Dedifferentiated amniotic fluid mesenchymal stem cell (primary cell): Measurements from ENCODE around the gene MAPKAPK2.
"Not testable (repeated sequence)": the region's sequence is repeated elsewhere in the genome, so short reads cannot be mapped to it uniquely, and the experiment has no call there.

Source experiments
- DNase-seq: peaks from one replicate; pipeline ENCODE4 v3.0.0-alpha.2; 2016; ENCODE audit errors: extremely low spot score

Gene MAPKAPK2

DNA sequence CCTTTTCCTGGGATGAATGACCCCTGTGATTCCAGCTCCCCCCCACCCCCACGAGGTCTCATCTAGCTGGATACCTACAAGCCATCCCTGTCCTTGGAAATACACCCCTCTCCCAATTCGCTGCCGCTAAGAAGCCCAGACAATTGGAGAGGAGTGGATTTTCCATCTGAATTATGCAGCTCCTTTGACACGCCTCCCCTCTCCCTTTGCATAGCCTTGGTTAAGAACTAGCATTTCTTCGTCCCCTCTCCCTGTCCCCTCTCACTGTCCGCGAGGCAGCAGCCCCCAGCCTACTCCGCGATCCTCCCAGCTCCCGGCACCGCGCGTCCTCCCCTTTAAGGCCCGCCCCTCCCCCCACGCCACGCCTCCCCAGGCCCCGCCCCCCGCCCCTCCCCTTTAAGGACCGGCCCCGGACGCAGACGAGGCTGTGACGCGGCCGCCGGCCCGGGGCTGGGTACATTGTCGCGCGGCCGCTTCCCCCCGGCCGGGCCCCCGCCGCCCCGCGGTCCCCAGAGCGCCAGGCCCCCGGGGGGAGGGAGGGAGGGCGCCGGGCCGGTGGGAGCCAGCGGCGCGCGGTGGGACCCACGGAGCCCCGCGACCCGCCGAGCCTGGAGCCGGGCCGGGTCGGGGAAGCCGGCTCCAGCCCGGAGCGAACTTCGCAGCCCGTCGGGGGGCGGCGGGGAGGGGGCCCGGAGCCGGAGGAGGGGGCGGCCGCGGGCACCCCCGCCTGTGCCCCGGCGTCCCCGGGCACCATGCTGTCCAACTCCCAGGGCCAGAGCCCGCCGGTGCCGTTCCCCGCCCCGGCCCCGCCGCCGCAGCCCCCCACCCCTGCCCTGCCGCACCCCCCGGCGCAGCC, at the start of gene MAPKAPK2:
Gene MAPKAPK2 (plus strand): TSS at position 428 of the 856 bp plus-strand sequence. CDS start 325 bp downstream, at position 753.
- peak; percentile 51 for DNase-seq

DNA sequence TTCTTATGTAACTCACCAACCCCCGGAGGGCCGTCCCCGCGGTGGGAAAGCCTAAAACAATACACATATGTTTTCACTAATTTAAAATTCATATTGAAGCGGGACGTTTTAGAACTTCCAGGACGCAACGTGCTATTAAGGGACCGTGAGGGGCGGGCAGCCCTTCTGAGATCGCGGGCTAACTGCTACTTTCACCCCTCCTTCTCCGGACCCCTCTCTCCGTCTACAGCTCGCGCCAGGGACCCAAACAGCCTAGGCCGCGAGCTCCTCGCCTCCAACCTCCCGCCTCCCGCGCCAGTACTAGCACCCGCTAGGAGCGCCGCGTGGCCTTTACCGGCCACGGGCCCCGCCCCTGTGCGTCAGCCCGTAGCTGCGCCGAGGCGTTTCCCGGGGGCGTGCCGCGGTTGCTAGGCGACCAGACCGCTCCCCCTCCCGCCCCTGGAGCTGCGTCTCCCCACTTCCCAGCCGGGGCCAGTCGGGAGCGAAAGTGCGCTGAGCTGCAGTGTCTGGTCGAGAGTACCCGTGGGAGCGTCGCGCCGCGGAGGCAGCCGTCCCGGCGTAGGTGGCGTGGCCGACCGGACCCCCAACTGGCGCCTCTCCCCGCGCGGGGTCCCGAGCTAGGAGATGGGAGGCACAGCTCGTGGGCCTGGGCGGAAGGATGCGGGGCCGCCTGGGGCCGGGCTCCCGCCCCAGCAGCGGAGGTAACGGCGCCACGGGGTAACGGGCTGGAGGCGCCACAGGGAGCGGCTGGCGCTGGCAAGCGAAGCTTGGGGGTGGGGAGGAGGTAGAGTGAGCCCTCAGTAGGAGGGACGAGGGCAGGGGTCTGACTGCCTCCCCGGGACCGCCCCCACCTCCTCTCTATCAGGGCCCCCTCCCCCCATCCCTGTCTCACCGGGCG, 49.4 kb upstream of the MAPKAPK2 start, which contains the start of gene DYRK3:
Gene DYRK3 (plus strand): TSS at position 457 of the 898 bp plus-strand sequence. CDS start 168 bp downstream, at position 625.
- peak; percentile 87 for DNase-seq

DNA sequence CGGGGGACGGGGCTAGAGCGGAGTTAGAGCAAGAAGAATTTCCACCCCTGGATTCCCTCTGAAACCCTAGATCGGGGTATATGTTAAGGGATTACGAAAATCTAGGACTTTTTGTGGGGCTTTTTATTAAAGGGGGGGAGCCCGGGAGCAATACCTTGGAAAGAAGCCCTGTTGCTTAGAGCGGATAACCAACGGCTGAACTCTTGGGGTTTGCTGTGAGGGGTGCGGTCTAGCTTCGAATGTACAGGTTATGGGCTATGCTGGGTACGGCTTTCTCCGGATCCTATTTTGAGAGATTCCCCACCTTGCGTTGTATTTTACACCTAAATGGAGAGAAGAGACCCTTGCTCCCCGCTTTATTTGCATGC, 48.7 kb upstream of the MAPKAPK2 start:
- DNase-seq: no peak

DNA sequence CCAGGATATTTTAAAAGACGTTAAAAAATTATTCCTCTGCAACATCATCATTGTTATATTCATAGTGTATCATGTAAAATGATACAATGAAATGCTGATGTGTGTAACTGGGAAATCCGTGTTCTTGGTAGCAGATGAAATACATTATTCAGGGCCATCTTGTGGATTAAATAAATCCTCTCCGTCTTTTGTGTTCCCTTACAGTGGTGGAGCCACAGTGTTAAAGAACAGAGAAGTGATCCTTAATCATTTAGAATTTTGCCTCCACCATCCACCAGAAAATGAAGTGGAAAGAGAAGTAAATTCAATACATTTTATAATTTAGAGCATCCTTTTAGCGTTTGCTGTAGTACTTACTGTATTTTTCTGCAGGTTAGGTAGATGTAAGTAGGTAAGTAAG, 48.0 kb upstream of the MAPKAPK2 start:
- DNase-seq: no peak

DNA sequence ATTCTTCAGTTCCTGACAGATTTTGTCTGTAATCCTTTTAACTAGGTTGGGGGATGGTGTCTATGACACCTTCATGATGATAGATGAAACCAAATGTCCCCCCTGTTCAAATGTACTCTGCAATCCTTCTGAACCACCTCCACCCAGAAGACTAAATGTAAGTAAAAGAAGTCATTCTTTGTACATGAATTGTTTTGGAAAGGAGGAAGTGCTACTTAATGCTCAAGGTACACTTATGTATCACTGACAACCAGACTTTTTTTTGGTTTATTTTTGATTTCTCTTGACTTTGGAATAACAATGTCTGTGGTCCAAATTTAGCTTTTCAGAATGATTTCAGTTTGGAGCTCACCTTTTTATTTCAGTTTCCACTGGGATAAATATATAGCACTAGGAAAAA, 47.1 kb upstream of the MAPKAPK2 start:
- no peak for DNase-seq

DNA sequence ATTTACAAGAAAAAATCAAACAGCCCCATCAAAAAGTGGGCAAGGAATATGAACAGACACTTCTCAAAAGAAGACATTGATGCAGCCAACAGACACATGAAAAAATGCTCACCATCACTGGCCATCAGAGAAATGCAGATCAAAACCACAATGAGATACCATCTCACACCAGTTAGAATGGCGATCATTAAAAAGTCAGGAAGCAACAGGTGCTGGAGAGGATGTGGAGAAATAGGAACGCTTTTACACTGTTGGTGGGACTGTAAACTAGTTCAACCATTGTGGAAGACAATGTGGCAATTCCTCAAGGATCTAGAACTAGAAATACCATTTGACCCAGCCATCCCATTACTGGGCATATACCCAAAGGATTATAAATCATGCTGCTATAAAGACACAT, 42.6 kb upstream of the MAPKAPK2 start:
- DNase-seq: not testable (repeated sequence)

DNA sequence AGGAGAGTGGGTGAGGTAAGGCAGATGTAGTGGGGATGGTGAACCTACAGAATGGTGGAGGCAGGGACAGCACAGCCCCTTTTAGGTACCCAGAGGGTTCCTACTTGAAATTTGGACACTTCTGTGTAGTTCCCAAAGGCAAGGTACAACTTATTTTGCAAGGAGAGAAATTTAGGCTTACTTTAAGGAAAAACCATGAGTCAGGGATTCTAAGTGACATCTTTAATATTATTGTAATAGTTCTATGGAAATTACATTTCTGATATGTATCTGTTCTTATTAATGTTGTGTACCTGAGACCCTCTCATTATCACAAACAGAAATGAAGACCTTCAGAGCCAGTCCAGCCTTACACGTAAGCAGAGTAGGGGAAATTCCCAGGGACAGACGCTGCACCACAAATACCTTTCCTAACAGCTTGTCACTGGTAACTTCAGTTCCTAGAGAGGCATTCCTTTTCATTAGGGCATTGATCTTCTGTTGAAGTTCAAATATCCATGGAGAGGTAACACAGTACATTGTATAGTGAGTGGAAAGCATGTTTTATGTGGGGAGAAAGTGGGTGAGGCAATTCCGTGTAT, 41.5 kb upstream of the MAPKAPK2 start:
- no peak for DNase-seq

DNA sequence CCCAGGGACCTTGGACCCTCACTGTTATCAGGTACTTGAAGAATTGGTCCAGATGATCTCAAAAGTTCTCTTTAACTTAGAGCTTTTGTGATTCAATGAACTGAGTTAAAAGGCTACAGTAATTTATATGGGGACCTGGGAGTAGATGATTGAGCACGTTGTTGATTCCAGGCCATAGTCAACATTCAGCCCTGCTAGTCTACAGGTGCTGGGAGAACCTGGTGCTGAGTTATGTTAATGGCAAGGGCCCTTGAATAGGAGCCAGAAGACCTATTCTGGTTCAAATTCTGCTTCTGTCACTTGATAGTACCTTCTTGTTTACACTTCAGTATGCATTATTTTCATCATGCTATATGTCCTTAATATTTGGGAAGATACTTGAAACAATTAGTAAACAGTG, 38.2 kb upstream of the MAPKAPK2 start:
- DNase-seq: no peak

DNA sequence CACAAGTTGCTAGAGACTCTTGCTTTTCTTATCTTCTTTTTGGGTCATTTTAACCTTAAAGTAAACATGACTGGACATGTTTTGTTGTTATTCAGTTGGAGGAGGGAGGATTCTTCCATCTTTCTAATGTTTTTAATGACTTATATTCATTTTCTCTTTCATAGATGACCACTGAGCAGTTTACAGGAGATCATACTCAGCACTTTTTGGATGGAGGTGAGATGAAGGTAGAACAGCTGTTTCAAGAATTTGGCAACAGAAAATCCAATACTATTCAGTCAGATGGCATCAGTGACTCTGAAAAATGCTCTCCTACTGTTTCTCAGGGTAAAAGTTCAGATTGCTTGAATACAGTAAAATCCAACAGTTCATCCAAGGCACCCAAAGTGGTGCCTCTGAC, 37.5 kb upstream of the MAPKAPK2 start:
- no peak for DNase-seq

DNA sequence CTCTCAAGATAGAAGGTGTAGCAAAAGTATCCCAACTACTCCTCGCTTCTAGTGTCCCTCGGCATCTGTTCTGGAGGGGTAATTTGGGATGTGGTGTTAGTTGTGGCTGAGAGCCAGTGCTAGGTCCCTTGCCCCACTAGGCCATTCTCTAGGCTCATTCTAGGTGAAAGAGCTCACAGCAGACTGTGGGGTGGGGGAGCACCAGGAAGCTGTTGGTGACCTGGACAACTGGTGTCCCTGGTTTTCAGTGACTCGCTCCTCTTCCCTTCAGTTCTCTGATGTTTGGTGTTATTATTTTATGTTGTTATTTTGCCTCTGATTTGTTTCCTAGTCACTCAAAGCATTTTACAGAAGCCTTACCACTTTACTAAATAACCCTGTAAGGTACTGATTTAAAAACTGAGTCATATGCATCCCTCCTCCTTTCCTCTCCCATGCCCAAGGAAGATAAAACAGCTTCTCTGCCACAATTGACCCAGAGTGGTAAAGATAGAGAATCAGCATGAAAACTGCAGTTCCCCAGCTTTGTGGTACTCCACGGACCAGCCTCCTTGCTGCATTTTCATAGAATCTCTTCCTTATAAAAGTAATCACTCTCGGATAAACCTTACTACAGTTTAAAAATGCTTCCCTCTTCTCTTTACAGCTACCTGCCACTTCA, 35.3 kb upstream of the MAPKAPK2 start:
- no peak for DNase-seq

DNA sequence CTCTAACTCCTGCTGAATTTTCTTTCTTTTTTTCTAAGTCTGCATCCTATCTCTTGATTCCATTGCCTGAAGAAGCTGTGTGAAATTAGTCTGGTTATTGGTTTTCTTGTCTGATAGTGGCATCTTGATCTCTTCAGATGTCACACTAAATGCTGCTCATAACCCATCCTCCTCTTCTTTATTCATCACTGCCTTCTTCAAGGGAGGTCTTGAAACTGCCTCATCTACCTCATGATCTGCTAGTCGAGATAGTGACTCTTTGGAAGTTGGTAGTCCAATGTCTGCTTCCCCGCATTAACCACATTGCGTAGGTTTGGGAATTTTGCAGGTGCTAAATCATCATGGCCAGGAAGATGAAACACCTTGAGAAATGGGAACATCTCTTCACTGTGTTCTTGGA, 33.7 kb upstream of the MAPKAPK2 start:
- DNase-seq: no peak

DNA sequence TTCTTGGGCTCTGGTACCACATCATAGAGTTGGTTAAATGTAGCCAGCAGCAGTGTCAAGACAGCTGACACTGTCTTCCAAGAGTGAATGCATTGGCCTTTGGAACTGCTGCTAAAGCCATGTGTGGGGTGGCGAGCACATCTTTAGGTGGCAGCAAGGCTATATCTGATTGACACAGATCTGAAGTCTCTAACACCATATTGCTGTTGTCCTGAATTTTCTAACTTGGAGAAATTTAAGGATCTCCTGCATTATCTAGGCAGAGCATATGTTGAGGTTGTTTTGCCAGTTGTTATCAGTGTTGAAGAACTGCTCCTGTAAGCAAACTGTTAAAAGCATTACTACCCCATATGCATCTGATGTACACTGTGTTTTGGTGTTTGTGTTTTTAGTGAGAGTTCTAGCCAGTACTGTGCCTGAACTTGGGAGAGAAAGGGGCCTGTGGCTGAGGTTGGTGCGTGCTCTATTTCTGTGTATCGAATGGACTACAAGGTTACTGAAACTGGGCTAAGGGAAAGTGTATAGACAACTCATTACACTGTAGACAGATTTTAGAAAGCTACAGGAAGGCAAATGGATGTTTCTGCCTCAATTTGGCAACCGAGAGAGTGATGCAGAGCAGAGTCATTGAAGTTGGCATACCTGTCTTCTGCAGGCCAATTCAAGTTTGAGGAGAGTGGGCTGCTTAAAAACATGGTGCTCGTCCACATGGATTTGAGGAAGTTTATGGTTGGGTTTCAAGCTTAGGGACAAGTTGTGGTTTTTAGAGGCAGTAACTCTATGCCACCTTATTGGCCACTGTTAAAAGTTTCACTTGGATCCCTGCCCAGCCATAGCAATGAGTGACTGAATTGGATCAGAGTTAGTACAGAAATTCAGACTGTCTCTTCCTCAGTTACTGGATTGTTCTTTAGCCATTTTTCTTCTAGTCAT, 32.5 kb upstream of the MAPKAPK2 start:
- no peak for DNase-seq

DNA sequence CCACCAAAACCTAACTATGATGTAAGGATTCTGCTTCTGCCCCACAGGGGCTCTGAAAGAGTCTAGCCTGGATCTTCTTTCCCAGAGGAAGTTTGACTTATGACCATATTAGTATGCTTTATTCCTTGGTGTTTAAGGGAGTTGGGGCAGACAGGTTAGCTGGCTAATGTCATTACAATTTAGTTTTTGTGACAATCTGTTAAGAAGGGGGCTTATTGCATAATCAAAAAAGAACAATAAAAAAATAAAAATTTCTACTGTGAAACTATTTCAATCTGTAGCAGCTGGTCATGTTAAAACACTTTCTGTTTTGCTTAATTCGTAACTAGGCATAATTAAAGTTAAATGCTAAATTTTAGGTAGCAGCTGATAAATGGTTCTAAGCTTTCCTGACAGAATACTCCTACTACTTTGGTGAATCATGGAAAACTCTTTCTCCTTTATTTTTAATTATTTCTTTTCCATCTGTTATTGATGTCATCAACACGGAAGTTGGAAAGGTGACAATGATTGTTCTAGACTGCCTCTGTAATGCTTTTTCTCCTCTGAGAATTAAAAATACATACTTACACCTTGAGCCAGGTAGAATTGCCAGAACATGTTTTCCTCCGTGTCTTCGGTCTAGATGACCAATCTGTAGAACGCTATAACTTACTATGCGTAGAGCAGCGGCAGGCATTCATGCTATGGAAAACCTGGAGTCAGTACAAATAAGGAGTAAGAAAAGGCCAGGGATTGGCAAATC, 30.8 kb upstream of the MAPKAPK2 start:
- DNase-seq: no peak

DNA sequence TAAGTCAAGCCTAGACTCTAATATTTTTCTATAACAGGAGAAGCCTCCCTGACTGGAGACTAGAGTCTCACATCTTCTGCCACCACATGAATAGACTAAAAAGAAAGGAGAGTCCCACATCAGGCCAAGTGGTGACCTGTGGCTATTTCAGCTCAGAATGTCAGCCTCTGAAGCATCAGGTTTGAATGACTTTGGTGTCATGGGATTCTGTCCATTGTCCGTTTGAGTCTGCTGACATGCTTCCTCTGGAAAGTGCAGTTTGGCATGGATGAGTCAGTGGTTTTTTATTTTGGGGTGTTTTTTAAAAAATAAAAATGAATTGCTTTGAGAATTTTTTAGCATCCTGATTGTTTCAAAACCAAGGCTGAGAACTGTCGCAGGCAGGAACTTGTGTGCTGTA, 29.9 kb upstream of the MAPKAPK2 start:
- no peak for DNase-seq

DNA sequence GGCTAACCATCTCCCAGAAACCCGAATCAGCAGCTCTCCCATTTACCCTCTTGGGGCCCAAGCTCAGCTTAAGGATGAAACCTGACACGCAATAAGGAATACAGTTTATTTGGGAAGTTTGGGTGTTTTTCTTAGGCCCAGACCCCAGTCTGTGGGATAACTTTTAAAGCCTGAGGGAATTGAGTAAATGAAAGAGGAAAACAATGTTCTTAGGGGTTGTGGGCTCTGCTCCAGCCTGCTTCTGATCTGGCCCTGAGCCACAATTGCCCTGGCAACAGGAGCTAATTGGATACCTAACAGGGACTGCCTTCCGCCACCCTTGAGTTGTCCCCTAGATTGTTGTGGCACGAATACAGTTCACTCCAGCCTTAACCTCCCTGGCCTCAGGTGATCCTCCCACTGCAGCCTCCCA, 29.2 kb upstream of the MAPKAPK2 start:
- no peak for DNase-seq

DNA sequence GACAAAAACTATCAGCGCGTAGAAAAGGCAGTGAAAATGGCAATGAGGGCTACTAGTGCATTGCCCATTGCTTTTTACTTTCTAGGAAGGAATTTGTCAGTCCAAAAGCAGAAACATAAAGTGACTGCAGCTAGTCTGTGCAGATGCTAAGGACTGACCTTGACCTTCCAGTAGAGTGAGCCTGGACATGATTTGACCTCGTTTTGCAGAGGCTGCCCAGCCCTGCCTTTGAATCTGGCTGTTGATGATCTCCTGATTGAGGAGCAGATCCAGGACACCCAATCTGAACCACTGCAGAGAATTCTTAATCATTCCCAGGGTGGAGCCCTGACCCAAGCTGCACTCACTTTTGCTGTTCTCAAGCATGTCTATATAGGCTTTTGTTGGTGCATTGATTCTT, 27.8 kb upstream of the MAPKAPK2 start:
- no peak for DNase-seq

DNA sequence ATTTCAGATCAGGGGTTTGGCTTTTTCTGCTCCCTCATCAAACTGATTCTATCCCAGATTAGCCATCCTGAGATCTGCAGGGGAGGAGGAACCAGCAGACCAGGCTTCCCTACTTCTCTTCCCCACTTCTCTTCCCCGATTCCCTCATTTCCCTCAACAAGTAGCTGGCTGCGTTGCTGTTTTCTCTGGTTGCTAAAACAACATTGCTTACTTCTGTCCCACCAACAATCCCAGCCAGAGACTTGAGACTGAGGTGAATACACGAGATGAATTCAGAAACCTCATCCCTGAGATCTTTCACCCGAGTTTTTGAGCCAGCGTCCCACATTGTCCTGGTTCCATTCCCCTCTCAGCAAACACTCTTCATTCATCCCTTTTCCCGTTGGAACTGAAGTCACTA, 27.0 kb upstream of the MAPKAPK2 start:
- no peak for DNase-seq

DNA sequence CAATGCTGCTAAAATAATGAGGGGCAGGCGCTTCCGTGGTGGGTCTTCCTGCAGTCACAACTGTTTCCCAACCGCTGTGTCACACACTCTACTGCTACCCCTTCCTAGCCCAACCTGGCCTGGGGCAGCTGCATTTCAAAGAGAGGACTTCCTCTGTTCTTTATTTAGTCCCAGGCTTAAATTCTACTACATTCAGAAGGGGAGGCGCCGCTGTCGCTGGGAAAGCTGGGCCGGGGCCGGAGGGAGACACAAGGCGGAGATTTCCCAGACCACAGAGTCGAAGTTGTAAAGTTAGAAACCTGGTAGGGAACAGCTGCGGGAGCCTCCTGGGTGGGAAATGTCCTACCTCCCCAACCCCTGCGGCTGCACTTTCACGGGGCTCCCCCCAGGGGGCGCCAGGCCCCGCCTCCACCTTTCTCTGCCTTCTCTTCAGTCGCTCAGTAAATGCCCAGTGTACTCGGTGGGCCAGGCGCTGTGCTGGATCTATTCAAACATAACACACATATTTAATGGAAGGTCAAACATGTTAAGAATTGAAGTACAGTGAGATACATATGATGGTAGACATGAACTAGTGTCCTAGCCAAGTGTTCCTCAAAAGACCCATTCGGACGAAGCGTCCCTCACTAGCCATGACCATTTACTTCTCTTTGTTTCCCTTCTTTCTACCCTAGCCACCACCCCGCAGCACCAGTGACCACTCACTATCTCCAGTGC, 26.3 kb upstream of the MAPKAPK2 start:
- DNase-seq: no peak

DNA sequence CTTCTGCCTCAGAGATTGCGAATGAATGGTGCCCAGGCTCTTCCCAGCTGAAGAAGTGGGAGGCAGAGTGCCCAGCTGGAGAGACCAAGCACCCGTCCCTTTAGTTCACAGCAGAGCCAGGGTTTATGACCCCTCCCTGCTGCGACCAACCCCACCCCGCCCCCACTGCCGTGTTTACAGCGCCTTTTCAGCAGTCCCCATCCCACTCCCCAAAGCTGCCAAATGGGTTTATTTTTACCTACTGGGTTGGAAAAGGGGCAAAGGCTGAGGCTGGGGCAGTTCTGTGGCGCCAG, 25.8 kb upstream of the MAPKAPK2 start:
- no peak for DNase-seq

DNA sequence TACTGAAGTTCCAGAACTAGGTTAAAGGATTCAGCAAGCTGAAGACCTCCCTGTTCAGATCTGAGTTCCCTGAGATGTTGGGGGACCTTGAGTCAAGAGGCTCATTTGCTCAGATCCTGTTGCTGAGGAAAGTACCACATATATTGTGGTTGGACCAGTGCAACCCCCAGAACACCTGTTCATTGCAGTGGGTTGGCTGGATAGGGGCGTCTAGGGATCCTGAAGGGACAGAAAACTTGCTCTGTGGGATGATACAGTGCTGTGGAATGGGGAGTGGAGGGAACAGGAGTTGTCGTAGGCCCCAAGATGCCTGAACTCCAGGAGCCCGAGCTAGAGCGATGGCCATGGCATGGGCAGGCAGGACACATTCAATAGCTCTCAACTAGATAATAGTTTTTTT, 24.6 kb upstream of the MAPKAPK2 start:
- DNase-seq: no peak
